Measurements from ENCODE around the gene ZNF653. TPM values are rescaled to one million over a fixed set of nuclear protein-coding genes. Genes with fewer than 3 reads are reported as not detected.

ZNF653 gene
- total and polyA plus RNA-seq, 9 of the 15 experiments (the other 6 are each of a cell fraction or from before 2014, with no cell fraction given) = 1.6 to 8.0 (median 4.2) TPM; not detected in 2

DNA sequence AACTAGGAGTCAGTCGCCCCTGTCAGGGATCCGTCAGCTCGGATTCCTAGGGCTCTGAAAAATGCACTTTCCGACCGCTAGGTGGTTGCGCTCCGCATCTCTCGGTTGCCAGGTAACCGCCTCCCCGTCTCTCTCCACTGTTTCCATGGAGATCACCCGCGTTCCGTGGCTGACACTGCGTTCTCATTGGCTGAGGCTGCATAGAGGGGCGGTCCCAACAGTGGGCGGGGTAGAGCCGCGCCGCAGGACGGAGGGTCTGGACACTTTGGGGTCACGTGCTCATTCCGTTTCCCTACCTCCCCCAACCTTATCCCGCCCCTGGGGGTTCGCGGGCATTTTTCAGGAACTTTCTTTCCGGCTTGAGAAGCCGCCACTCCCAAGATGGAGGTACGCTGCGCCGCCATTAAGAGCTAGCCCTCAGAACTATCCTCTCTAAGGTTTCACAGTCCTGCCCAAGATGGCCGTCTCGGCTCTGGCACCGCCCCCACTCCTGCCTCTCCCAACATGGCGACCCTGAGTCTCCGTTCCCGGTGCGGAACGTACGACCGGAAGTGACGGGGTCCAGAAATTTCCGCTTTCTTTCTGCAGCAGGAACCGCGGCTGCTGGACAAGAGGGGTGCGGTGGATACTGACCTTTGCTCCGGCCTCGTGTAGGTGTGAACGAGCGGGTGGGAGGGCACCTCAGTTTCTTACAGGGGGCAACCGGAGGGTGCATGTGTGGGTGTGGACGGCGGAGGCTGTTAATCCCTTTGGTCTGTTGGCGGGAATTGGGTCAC lies 70.4 kb downstream of the ZNF653 start, which contains the start of the genes ODAD3 and PRKCSH (continued):
- TF ChIP-seq E4F1 (CRISPR knock-in tag; IDR thresholded peaks at IDR 0.05; ENCODE audit: borderline replicate concordance) (no peak), MCM5 (IDR thresholded peaks at IDR 0.05; ENCODE audit: low read depth) (no peak), ZNF511 (CRISPR knock-in tag; IDR thresholded peaks at IDR 0.05) (0 out of 2 replicates have a peak, but pooled peaks have one; percentile 10), ZNF830 (CRISPR knock-in tag; IDR thresholded peaks at IDR 0.05) (no peak), SPI1 (IDR thresholded peaks at IDR 0.05; ENCODE audit: borderline replicate concordance, low read depth, low read length) (peak; percentile 14; the same call in 1 of the 2 replicates), ZNF253 (CRISPR knock-in tag; conservative IDR thresholded peaks at IDR 0.05) (no peak), KDM4B (IDR thresholded peaks at IDR 0.05; ENCODE audit: borderline replicate concordance in 2 of 2, low read depth in 1 of 2) (peak in 1 of 2 experiments; percentile 85; a peak in 1 of 4 replicates), POLR2A (conservative IDR thresholded peaks at IDR 0.05) (peak; percentile 83), SRSF7 (optimal IDR thresholded peaks at IDR 0.05; ENCODE audit: low read depth, low read length) (no peak), JUNB (CRISPR knock-in tag; conservative IDR thresholded peaks at IDR 0.05) (no peak), ZBED1 (IDR thresholded peaks at IDR 0.05) (0 out of 2 replicates have a peak, but pooled peaks have one; percentile 17), MEF2A (IDR thresholded peaks at IDR 0.05; ENCODE audit: control insufficient read depth, low read depth, low read length) (no peak), NBN (IDR thresholded peaks at IDR 0.05; ENCODE audit: low read depth) (peak; percentile 71; the same call in 1 of the 2 replicates), ETV1 (tag; conservative IDR thresholded peaks at IDR 0.05; ENCODE audit: low read depth) (peak; percentile 90), NR2C1 (IDR thresholded peaks at IDR 0.05) (peak; percentile 94), NR2C1 (tag; IDR thresholded peaks at IDR 0.05) (peak; percentile 91), RB1 (IDR thresholded peaks at IDR 0.05; ENCODE audit: low read depth) (peak; percentile 32), SIX5 (IDR thresholded peaks at IDR 0.05; ENCODE audit: borderline replicate concordance in 1 of 2, insufficient read depth in 1 of 2, low read depth in 1 of 2, low read length in 2 of 2) (peak; percentile 83 to 89), ZBTB1 (CRISPR knock-in tag; IDR thresholded peaks at IDR 0.05; ENCODE audit: borderline replicate concordance, low read depth) (no peak), HNRNPUL1 (IDR thresholded peaks at IDR 0.05; ENCODE audit: low read length) (no peak), RFX5 (IDR thresholded peaks at IDR 0.05; ENCODE audit: low read depth, low read length) (no peak), CHD1 (IDR thresholded peaks at IDR 0.05; ENCODE audit: low read length) (no peak)
- TF ChIP-seq, protein P1, sequence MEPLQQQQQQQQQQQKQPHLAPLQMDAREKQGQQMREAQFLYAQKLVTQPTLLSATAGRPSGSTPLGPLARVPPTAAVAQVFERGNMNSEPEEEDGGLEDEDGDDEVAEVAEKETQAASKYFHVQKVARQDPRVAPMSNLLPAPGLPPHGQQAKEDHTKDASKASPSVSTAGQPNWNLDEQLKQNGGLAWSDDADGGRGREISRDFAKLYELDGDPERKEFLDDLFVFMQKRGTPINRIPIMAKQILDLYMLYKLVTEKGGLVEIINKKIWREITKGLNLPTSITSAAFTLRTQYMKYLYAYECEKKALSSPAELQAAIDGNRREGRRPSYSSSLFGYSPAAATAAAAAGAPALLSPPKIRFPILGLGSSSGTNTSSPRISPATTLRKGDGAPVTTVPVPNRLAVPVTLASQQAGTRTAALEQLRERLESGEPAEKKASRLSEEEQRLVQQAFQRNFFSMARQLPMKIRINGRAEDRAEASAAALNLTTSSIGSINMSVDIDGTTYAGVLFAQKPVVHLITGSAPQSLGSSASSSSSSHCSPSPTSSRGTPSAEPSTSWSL (CRISPR knock-in tag; IDR thresholded peaks at IDR 0.05; ENCODE audit: borderline replicate concordance) = no peak
- TF ChIP-seq, protein P2, sequence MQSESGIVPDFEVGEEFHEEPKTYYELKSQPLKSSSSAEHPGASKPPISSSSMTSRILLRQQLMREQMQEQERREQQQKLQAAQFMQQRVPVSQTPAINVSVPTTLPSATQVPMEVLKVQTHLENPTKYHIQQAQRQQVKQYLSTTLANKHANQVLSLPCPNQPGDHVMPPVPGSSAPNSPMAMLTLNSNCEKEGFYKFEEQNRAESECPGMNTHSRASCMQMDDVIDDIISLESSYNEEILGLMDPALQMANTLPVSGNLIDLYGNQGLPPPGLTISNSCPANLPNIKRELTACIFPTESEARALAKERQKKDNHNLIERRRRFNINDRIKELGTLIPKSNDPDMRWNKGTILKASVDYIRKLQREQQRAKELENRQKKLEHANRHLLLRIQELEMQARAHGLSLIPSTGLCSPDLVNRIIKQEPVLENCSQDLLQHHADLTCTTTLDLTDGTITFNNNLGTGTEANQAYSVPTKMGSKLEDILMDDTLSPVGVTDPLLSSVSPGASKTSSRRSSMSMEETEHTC (IDR thresholded peaks at IDR 0.05) = peak; percentile 46; the same call in 1 of the 2 replicates

All from K562 (cell line).